T-helper 9 cell (primary cell): ENCODE results near the gene DMAC2L.
"Not testable (repeated sequence)": the region's sequence is repeated elsewhere in the genome, so short reads cannot be mapped to it uniquely, and the experiment has no call there.

Source experiments
- DNase-seq: peaks from one replicate; pipeline ENCODE4 v3.0.0-alpha.2; 2020

DMAC2L gene

GRCh38 chr14:50333014-50333509, 20.9 kb downstream of the DMAC2L start:
- DNase-seq: no peak

- DNase-seq: no peak
Observed at GRCh38 chr14:50334211-50334610, 22.1 kb downstream of the DMAC2L start.

- no peak for DNase-seq
Observed at GRCh38 chr14:50335389-50335788, 23.3 kb downstream of the DMAC2L start.

- no peak for DNase-seq
Observed at GRCh38 chr14:50335989-50336824, 24.1 kb downstream of the DMAC2L start.

- DNase-seq: no peak
Observed at GRCh38 chr14:50338587-50338986, 26.5 kb downstream of the DMAC2L start.

- no peak for DNase-seq
Observed at GRCh38 chr14:50339178-50339804, 27.2 kb downstream of the DMAC2L start.

GRCh38 chr14:50340045-50340444, 27.9 kb downstream of the DMAC2L start:
- DNase-seq: no peak

- DNase-seq: no peak
Observed at GRCh38 chr14:50340963-50341362, 28.8 kb downstream of the DMAC2L start.

- no peak for DNase-seq
Observed at GRCh38 chr14:50342221-50343078, 30.3 kb downstream of the DMAC2L start.

- no peak for DNase-seq
Observed at GRCh38 chr14:50343434-50343833, 31.3 kb downstream of the DMAC2L start.

- DNase-seq: no peak
Observed at GRCh38 chr14:50344116-50344775, 32.1 kb downstream of the DMAC2L start.

GRCh38 chr14:50344876-50345563, 32.9 kb downstream of the DMAC2L start:
- no peak for DNase-seq

GRCh38 chr14:50345846-50346422, 33.8 kb downstream of the DMAC2L start:
- no peak for DNase-seq

GRCh38 chr14:50347521-50347920, 35.4 kb downstream of the DMAC2L start:
- DNase-seq: no peak

- DNase-seq: no peak
Observed at GRCh38 chr14:50348933-50349332, 36.8 kb downstream of the DMAC2L start.

- no peak for DNase-seq
Observed at GRCh38 chr14:50350975-50351374, 38.9 kb downstream of the DMAC2L start.

- DNase-seq: no peak
Observed at GRCh38 chr14:50352584-50352983, 40.5 kb downstream of the DMAC2L start.

GRCh38 chr14:50353126-50353525, 41.0 kb downstream of the DMAC2L start:
- DNase-seq: no peak

- DNase-seq: no peak
Observed at GRCh38 chr14:50354527-50354926, 42.4 kb downstream of the DMAC2L start.

GRCh38 chr14:50355692-50356091, 43.6 kb downstream of the DMAC2L start:
- no peak for DNase-seq

GRCh38 chr14:50356283-50356682, 44.2 kb downstream of the DMAC2L start:
- DNase-seq: not testable (repeated sequence)

- no peak for DNase-seq
Observed at GRCh38 chr14:50357124-50357523, 45.0 kb downstream of the DMAC2L start.
